ENCODE data around the gene LEF1. TPM values are rescaled to one million over a fixed set of nuclear protein-coding genes. Genes with fewer than 3 reads are reported as not detected.

Gene LEF1
- total and polyA plus RNA-seq, 2 donors (not counting 1 experiment from before 2014, with no cell fraction given) = 2.4 to 5.1 TPM

DNA sequence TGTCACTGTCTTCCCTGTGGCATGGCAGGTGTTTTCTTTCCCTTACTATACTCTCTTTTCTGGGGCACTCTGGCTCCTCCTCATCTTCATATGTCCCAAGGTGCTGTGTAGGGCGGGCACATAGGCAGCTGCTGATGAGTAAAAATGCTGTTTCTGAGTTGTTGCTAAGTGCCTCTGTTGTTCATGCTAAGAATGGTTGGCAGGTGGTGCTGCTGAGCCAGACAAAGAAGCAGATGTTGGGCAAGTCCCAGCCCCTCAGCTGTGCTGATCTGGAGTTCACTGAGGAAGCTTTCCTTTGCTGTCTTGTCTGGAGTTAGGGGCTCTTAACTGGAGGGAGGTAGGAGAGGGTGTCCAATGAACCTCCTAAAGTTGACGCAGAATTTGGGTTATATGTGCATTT is 138.4 kb downstream of the LEF1 start:
- ChIA-PET CTCF (interaction anchor here (1.1 kb wide), 1 partner anchor 541 kb away, joined by 3 read pairs; no protein-coding TSS in a partner anchor), POLR2A (no interaction called here)
- H3K4me1 Mint-ChIP-seq = no peaks in the 10 kb centered on the region
- no peaks in the 10 kb centered on the region for H3K9me3 Mint-ChIP-seq (ENCODE audit: insufficient read depth)
- TF ChIP-seq, protein P1, sequence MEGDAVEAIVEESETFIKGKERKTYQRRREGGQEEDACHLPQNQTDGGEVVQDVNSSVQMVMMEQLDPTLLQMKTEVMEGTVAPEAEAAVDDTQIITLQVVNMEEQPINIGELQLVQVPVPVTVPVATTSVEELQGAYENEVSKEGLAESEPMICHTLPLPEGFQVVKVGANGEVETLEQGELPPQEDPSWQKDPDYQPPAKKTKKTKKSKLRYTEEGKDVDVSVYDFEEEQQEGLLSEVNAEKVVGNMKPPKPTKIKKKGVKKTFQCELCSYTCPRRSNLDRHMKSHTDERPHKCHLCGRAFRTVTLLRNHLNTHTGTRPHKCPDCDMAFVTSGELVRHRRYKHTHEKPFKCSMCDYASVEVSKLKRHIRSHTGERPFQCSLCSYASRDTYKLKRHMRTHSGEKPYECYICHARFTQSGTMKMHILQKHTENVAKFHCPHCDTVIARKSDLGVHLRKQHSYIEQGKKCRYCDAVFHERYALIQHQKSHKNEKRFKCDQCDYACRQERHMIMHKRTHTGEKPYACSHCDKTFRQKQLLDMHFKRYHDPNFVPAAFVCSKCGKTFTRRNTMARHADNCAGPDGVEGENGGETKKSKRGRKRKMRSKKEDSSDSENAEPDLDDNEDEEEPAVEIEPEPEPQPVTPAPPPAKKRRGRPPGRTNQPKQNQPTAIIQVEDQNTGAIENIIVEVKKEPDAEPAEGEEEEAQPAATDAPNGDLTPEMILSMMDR (IDR thresholded peaks at IDR 0.05) = no peak
- TF ChIP-seq EZH2 (IDR thresholded peaks at IDR 0.05; ENCODE audit: borderline replicate concordance, insufficient read depth, low read depth, low read length, poor library complexity, severe bottlenecking) = no peak
- H3K27ac ChIP-seq (ENCODE audit: low read length in 2 of 2) = no peak overlapping the region
- WGBS (ENCODE audit: insufficient coverage) = no CpG with 5 or more reads among the region's 2 CpGs
- H3K27me3 ChIP-seq (replicated peaks in 1 of 4; ENCODE audit: control extremely low read depth in 1 of 4, control insufficient read depth in 3 of 4, insufficient read depth in 4 of 4, low read length in 3 of 4) = no peaks in the 10 kb centered on the region
- no peak overlapping the region for H2AFZ ChIP-seq (ENCODE audit: insufficient read depth, low read depth, low read length, poor library complexity, severe bottlenecking)
- H3K9me3 ChIP-seq (ENCODE audit: control extremely low read depth in 1 of 3, control insufficient read depth in 2 of 3, insufficient read depth in 1 of 3, low read length in 2 of 3) = no peaks in the 10 kb centered on the region
- no peak for ATAC-seq (ENCODE audit: low read depth)
- no peak overlapping the region for H3K4me3 ChIP-seq (ENCODE audit: control extremely low read depth in 1 of 5, extremely low read depth in 1 of 5, insufficient read depth in 1 of 5, low read depth in 2 of 5, low read length in 4 of 5)
- no peak overlapping the region for H3K9ac ChIP-seq (ENCODE audit: low read length)
- H3K36me3 ChIP-seq (replicated peaks in 1 of 2; ENCODE audit: control extremely low read depth in 1 of 2, control insufficient read depth in 1 of 2, extremely low read depth in 1 of 2, insufficient read depth in 2 of 2, low read length in 1 of 2) = peaks cover 6 to 45% of the 10 kb centered on the region in 2 experiments
- peak; percentile 18 for DNase-seq
- no peak overlapping the region for H3K27ac Mint-ChIP-seq
- H3K4me3 Mint-ChIP-seq = no peak overlapping the region
- intact Hi-C loops (cut with micrococcal nuclease) = loop anchor here (5.0 kb wide), 1 partner anchor 542 kb away; no protein-coding TSS in a partner anchor
- no peak overlapping the region for H3K4me2 ChIP-seq (replicated peaks; ENCODE audit: low read depth, low read length, poor library complexity, severe bottlenecking)
- H3K27me3 Mint-ChIP-seq = no peaks in the 10 kb centered on the region
- no peaks in the 10 kb centered on the region for H3K79me2 ChIP-seq (ENCODE audit: control insufficient read depth, insufficient read depth, low read length)
- no peaks in the 10 kb centered on the region for H4K20me1 ChIP-seq (ENCODE audit: control insufficient read depth, insufficient read depth, low read length, poor library complexity, severe bottlenecking)
- no peaks in the 10 kb centered on the region for H3K4me1 ChIP-seq (ENCODE audit: control insufficient read depth in 2 of 2, insufficient read depth in 2 of 2, low read length in 2 of 2)

DNA sequence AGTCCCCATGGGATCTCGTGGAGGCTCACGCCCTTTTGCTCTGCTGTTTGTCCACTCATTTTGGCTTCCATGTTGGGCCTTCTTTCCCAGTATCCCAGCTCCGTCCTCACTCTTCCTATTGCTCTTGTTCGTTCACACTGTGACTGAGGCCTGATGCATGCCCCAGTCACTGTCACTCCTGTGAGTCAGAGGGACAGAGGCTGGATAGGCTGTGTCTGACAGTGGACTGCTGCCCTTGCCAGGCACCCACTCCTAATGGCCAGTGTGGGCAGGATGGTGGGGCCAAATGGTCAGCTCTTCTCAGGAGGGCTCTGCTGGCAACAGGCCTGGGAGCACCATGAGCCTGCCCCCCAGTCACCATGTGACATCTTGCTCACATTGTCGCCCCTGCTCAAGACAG is 139.0 kb downstream of the LEF1 start:
- Histone ChIP-seq H3K4me3 (ENCODE audit: control extremely low read depth in 1 of 5, extremely low read depth in 1 of 5, insufficient read depth in 1 of 5, low read depth in 2 of 5, low read length in 4 of 5) (no peak overlapping the region), H3K9ac (ENCODE audit: low read length) (no peak overlapping the region), H3K4me2 (replicated peaks; ENCODE audit: low read depth, low read length, poor library complexity, severe bottlenecking) (no peak overlapping the region), H3K4me1 (ENCODE audit: control insufficient read depth in 2 of 2, insufficient read depth in 2 of 2, low read length in 2 of 2) (no peaks in the 10 kb centered on the region), H3K36me3 (replicated peaks in 1 of 2; ENCODE audit: control extremely low read depth in 1 of 2, control insufficient read depth in 1 of 2, extremely low read depth in 1 of 2, insufficient read depth in 2 of 2, low read length in 1 of 2) (peaks cover 6 to 49% of the 10 kb centered on the region in 2 experiments), H3K27ac (ENCODE audit: low read length in 2 of 2) (no peak overlapping the region), H3K79me2 (ENCODE audit: control insufficient read depth, insufficient read depth, low read length) (no peaks in the 10 kb centered on the region), H4K20me1 (ENCODE audit: control insufficient read depth, insufficient read depth, low read length, poor library complexity, severe bottlenecking) (no peaks in the 10 kb centered on the region), H3K9me3 (ENCODE audit: control extremely low read depth in 1 of 3, control insufficient read depth in 2 of 3, insufficient read depth in 1 of 3, low read length in 2 of 3) (no peaks in the 10 kb centered on the region), H2AFZ (ENCODE audit: insufficient read depth, low read depth, low read length, poor library complexity, severe bottlenecking) (no peak overlapping the region), H3K27me3 (replicated peaks in 1 of 4; ENCODE audit: control extremely low read depth in 1 of 4, control insufficient read depth in 3 of 4, insufficient read depth in 4 of 4, low read length in 3 of 4) (no peaks in the 10 kb centered on the region)
- no peaks in the 10 kb centered on the region for H3K4me1 Mint-ChIP-seq
- H3K9me3 Mint-ChIP-seq (ENCODE audit: insufficient read depth) = no peaks in the 10 kb centered on the region
- ChIA-PET CTCF (interaction anchor here (1.3 kb wide), 1 partner anchor 543 kb away, joined by 3 read pairs; no protein-coding TSS in a partner anchor), POLR2A (no interaction called here)
- intact Hi-C loops (cut with micrococcal nuclease) = loop anchor here (5.0 kb wide), 1 partner anchor 543 kb away; no protein-coding TSS in a partner anchor
- no peak overlapping the region for H3K4me3 Mint-ChIP-seq
- 100% methylated on average over 2 of the region's 5 CpGs for WGBS (ENCODE audit: insufficient coverage)
- no peak overlapping the region for H3K27ac Mint-ChIP-seq
- ATAC-seq (ENCODE audit: low read depth) (no peak), DNase-seq (no peak)
- no peak for TF ChIP-seq EZH2 (IDR thresholded peaks at IDR 0.05; ENCODE audit: borderline replicate concordance, insufficient read depth, low read depth, low read length, poor library complexity, severe bottlenecking)
- TF ChIP-seq, protein P1 (IDR thresholded peaks at IDR 0.05) = no peak
- H3K27me3 Mint-ChIP-seq = no peaks in the 10 kb centered on the region

Data from B cell (primary cell).